Activated CD4-positive, alpha-beta T cell treated with anti-CD3 and anti-CD28 coated beads, Interleukin-2, Interleukin-6, amounts not matched to agents 100 ng/mL and 50 ng/mL, durations not matched to agents 16 hours and 8 hours (primary cell): Measurements from ENCODE around the gene KIF3A.

Source experiments
- DNase-seq: peaks from one replicate; pipeline ENCODE4 v3.0.0-alpha.2; 2020

Gene KIF3A

GRCh38 chr5:132661231-132662003 is 75.9 kb downstream of the KIF3A start:
- DNase-seq, result no peak

DNA sequence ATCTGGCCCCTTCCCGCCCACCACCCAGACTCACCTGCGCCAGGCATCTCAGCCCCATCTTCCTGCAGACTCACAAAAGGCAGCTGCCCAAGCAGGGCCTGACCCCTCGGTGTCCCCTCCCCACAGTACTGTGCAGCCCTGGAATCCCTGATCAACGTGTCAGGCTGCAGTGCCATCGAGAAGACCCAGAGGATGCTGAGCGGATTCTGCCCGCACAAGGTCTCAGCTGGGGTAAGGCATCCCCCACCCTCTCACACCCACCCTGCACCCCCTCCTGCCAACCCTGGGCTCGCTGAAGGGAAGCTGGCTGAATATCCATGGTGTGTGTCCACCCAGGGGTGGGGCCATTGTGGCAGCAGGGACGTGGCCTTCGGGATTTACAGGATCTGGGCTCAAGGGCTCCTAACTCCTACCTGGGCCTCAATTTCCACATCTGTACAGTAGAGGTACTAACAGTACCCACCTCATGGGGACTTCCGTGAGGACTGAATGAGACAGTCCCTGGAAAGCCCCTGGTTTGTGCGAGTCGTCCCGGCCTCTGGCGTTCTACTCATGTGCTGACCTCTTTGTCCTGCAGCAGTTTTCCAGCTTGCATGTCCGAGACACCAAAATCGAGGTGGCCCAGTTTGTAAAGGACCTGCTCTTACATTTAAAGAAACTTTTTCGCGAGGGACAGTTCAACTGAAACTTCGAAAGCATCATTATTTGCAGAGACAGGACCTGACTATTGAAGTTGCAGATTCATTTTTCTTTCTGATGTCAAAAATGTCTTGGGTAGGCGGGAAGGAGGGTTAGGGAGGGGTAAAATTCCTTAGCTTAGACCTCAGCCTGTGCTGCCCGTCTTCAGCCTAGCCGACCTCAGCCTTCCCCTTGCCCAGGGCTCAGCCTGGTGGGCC is 77.5 kb downstream of the KIF3A start:
- DNase-seq, result no peak

GRCh38 chr5:132658381-132659302 is 78.7 kb downstream of the KIF3A start:
- DNase-seq, result no peak

DNA sequence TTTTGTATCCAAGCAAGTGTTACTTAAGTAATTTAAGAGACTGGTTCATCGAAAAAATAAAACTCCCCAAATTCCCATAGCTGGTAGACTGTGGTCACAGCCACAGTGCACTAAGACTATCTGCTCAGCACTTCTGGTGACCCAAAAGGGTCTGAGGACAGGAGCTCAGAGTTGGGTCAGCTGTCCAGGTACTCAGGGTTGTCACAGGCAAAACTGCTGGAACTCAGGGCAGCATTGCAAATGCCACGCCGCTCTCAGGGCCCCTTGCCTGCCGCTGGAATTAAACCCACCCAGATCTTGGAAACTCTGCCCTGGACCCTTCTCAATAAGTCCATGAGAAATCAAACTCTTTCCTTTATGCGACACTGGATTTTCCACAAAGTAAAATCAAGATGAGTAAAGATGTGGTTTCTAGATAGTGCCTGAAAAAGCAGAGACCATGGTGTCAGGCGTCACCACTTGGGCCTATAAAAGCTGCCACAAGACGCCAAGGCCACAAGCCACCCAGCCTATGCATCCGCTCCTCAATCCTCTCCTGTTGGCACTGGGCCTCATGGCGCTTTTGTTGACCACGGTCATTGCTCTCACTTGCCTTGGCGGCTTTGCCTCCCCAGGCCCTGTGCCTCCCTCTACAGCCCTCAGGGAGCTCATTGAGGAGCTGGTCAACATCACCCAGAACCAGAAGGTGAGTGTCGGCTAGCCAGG is 79.5 kb downstream of the KIF3A start, which contains the start of gene IL13:
TSS of gene IL13 (plus strand) at position 498 of the 705 bp plus-strand sequence. CDS start at position 512, 14 bp downstream.
- DNase-seq, result peak; percentile 64

DNA sequence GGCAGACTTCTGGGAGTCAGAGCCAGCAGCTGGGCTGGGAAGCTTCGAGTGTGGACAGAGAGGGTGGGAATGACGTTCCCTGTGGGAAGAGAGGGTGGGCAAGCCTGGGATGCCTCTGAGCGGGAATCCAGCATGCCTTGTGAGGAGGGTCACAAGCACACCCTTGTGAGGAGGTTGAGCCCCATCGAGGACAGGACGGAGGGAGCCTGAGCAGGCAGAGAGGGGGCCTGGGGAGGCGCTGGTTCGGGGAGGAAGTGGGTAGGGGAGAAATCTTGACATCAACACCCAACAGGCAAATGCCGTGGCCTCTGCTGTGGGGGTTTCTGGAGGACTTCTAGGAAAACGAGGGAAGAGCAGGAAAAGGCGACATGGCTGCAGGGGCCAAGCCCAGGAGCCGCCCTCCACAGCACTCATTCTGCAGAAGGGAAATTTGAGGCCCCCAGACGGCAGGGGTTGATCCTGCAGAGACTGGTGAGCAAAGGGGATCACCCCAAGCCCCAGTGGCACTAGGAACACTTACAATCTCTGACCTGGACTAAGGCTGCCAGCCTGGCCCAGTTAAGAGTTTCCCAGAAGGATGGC is 80.5 kb downstream of the KIF3A start:
- DNase-seq, result no peak

DNA sequence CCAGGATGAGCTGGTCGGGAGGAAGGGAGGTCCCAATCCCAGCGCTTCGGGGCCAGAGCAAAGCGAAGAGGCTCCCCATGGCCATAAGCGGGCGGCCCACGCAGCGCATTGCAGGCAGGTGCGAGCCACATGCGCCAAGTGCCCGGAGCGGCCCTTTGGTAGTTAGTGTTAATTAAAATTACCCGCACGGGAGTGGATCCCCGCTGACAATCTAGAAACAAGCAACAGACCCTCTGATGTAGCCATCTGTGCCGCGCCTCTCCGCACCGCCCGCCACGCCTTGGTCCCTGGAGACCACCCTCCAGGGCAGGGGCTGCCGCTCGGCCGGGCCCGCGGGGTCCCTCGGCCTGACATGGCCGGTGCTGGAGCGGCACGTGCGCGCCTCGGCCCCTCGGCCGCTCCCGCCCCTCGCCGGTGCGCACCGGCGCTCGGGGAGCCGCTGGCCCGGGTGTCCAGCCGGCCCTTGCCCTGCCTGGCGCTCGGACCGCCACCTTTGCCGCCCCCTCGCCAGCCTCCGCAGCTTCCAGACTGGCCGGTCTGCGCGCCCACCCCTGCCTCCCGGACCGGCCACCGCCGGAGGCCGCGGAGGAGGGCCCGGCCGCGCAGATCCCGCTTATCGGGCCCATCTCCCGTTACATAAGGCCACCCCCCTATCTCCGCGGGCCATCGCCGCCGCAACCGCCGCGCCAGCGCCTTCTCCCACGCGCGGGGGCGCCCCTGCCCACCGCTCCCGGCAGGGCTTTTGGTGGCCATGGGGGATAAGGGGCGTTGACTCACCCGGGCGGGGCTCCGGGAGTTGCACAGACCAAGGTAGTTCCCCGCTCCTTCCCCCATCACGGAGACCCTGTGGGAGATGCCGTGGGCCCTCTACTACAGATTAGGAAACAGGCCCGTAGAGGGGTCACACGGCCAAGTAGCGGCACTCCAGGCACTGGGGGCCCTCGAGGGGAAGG is 81.2 kb downstream of the KIF3A start:
- DNase-seq, result peak; percentile 56

- DNase-seq, result no peak
Measured at GRCh38 chr5:132653716-132654115, 83.6 kb downstream of the KIF3A start.

GRCh38 chr5:132651838-132652469 is 85.4 kb downstream of the KIF3A start:
- no peak for DNase-seq

DNA sequence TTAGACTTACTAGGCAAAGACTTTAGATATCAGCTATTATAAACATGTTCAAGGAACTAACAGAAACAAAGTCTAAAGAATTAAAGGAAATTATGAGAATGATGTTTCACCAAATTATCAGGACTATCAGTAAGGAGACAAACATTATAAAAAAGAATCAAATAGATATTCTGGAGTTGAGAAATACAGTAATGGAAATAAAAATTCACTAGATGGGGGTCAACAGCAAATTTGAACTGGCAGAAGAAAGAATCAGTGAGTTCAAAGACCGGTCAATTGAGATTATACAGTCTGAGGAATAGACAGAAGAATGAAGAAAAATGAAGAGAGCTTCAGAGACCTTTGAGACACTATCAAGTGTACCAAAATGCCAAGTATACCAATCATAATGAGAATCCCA is 89.0 kb downstream of the KIF3A start:
- DNase-seq, result no peak

- DNase-seq, result no peak
Measured at GRCh38 chr5:132647473-132647872, 89.9 kb downstream of the KIF3A start.

DNA sequence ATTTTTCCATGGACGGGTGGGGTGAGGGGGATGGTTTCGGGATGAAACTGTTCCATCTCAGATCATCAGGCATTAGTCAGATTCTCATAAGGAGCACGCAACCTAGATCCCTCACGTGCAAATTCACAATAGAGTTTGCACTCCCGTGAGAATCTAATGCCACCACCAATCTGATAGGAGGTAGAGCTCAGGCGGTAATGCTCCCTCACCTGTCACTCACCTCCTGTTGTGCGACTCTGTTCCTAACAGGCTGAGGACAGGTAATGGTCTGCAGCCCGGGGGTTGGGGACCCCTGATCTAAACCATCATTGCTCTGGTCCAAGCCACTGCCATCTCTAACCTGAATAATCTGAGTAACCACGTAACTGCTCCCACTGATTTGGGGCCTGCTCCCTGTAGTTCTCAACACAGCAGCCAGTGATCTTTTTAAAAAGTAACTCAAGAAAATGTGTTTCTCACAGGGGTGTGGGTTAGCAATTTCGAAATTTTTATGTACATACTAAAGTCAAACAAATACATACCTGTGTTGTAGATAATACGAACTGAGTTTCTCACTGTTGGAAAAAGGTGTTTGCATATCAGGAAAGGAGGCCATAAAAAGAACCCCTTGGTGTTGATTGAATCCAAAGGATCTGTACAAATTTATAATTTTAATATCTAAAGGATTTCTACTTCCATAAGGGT is 90.6 kb downstream of the KIF3A start:
- no peak for DNase-seq

GRCh38 chr5:132644177-132644576 is 93.2 kb downstream of the KIF3A start:
- DNase-seq, result no peak
